HEK293 (cell line): Measurements from ENCODE around the gene ZNHIT3.

Source experiments
- CTCF ChIA-PET: fragments of 350-600 bp; formaldehyde crosslinking; extraction: SDS; loops from one replicate; lab custom pipeline; 2021; ENCODE audit warnings: antibody characterized with exemption; lab: Yijun Ruan, JAX
- POLR2A ChIA-PET: fragments of 300-600 bp; formaldehyde crosslinking; extraction: SDS; loops from one replicate; lab custom pipeline; 2020; ENCODE audit warnings: antibody characterized with exemption, inconsistent platforms; lab: Yijun Ruan, JAX
- H3K27ac ChIP-seq: fragments of 200-500 bp; sonication (Bioruptor generic); 2 replicates; pipeline ENCODE4 v1.5.1; 2014; ENCODE audit warnings: low read depth, low read length, control low read depth, inconsistent platforms; ENCODE audit errors: extremely low read depth
- H3K36me3 ChIP-seq, 2 experiments: fragments of 200-500 bp in 1 of 2; sonication (Bioruptor generic) in 1 of 2; 1 replicate in 1 of 2; 2 replicates in 1 of 2; pipeline ENCODE4 v1.5.1; 2014 to 2017; ENCODE audit warnings: inconsistent platforms in 2 of 2, low read length in 2 of 2; ENCODE audit not compliant: control insufficient read depth in 2 of 2, insufficient read depth in 1 of 2
- H3K4me1 ChIP-seq: fragments of 200-500 bp; sonication (Bioruptor generic); 2 replicates; pipeline ENCODE4 v1.5.1; 2014; ENCODE audit warnings: mild to moderate bottlenecking, low read length, inconsistent platforms; ENCODE audit not compliant: control insufficient read depth, insufficient read depth
- H3K4me3 ChIP-seq: 2 replicates; pipeline ENCODE4 v1.5.1; 2011; ENCODE audit warnings: low read depth, mild to moderate bottlenecking, control low read depth, low read length, moderate library complexity
- H3K9me3 ChIP-seq: fragments of 200-500 bp; sonication (Bioruptor generic); 2 replicates; pipeline ENCODE4 v1.5.1; 2014; ENCODE audit warnings: low read depth, low read length, inconsistent platforms; ENCODE audit not compliant: control insufficient read depth, insufficient read depth
- PRDM6 ChIP-seq: fragments of 450-650 bp; formaldehyde crosslinking; IDR thresholded peaks from 2 replicates; pipeline ENCODE4 v1.5.1; 2017; ENCODE audit warnings: missing biosample characterization, missing genetic modification characterization
- SCRT1 ChIP-seq: fragments of 450-650 bp; formaldehyde crosslinking; IDR thresholded peaks from 2 replicates; pipeline ENCODE4 v1.5.1; 2016; ENCODE audit warnings: missing biosample characterization, missing genetic modification characterization, borderline replicate concordance
- SP3 ChIP-seq: fragments of 450-650 bp; formaldehyde crosslinking; IDR thresholded peaks from 2 replicates; pipeline ENCODE4 v1.5.1; 2016; ENCODE audit warnings: missing biosample characterization, missing genetic modification characterization
- ZBTB11 ChIP-seq: fragments of 450-650 bp; formaldehyde crosslinking; conservative IDR thresholded peaks from 2 replicates; pipeline ENCODE4 v1.5.1; 2016; ENCODE audit warnings: low read depth, missing biosample characterization, missing genetic modification characterization
- ZBTB49 ChIP-seq: fragments of 450-650 bp; formaldehyde crosslinking; IDR thresholded peaks from 2 replicates; pipeline ENCODE4 v1.5.1; 2016; ENCODE audit warnings: missing biosample characterization, missing genetic modification characterization, low read depth
- ZFP37 ChIP-seq: fragments of 450-650 bp; formaldehyde crosslinking; IDR thresholded peaks from 2 replicates; pipeline ENCODE4 v1.5.1; 2016; ENCODE audit warnings: missing biosample characterization, missing genetic modification characterization
- ZIC2 ChIP-seq: fragments of 450-650 bp; formaldehyde crosslinking; IDR thresholded peaks from 2 replicates; pipeline ENCODE4 v1.5.1; 2016; ENCODE audit warnings: missing biosample characterization, missing genetic modification characterization
- ZNF132 ChIP-seq: fragments of 450-650 bp; formaldehyde crosslinking; IDR thresholded peaks from 2 replicates; pipeline ENCODE4 v1.5.1; 2017; ENCODE audit warnings: missing biosample characterization, missing genetic modification characterization, borderline replicate concordance
- ZNF280C ChIP-seq: fragments of 450-650 bp; formaldehyde crosslinking; IDR thresholded peaks from 2 replicates; pipeline ENCODE4 v1.5.1; 2016; ENCODE audit warnings: missing biosample characterization, missing genetic modification characterization
- ZNF280D ChIP-seq: fragments of 450-650 bp; formaldehyde crosslinking; IDR thresholded peaks from 2 replicates; pipeline ENCODE4 v1.5.1; 2016; ENCODE audit warnings: missing biosample characterization, missing genetic modification characterization
- ZNF292 ChIP-seq: fragments of 450-650 bp; formaldehyde crosslinking; IDR thresholded peaks from 2 replicates; pipeline ENCODE4 v1.5.1; 2016; ENCODE audit warnings: low read depth, missing biosample characterization, missing genetic modification characterization, borderline replicate concordance
- ZNF341 ChIP-seq: fragments of 450-650 bp; formaldehyde crosslinking; IDR thresholded peaks from 2 replicates; pipeline ENCODE4; 2016; ENCODE audit warnings: low read depth, missing biosample characterization, missing genetic modification characterization
- ZNF48 ChIP-seq: fragments of 450-650 bp; formaldehyde crosslinking; IDR thresholded peaks from 2 replicates; pipeline ENCODE4 v1.5.1; 2016; ENCODE audit warnings: missing biosample characterization, missing genetic modification characterization
- ZNF488 ChIP-seq: fragments of 450-650 bp; formaldehyde crosslinking; IDR thresholded peaks from 2 replicates; pipeline ENCODE4 v1.5.1; 2016; ENCODE audit warnings: missing biosample characterization, missing genetic modification characterization
- ZNF621 ChIP-seq: fragments of 450-650 bp; formaldehyde crosslinking; IDR thresholded peaks from 2 replicates; pipeline ENCODE4 v1.5.1; 2017; ENCODE audit warnings: missing biosample characterization, missing genetic modification characterization
- ZNF654 ChIP-seq: fragments of 450-650 bp; formaldehyde crosslinking; IDR thresholded peaks from 2 replicates; pipeline ENCODE4 v1.5.1; 2016; ENCODE audit warnings: low read depth, missing biosample characterization, missing genetic modification characterization
- ZNF658 ChIP-seq: fragments of 450-650 bp; formaldehyde crosslinking; IDR thresholded peaks from 2 replicates; pipeline ENCODE4; 2016; ENCODE audit warnings: missing biosample characterization, missing genetic modification characterization
- ZSCAN18 ChIP-seq: fragments of 450-650 bp; formaldehyde crosslinking; IDR thresholded peaks from 2 replicates; pipeline ENCODE4 v1.5.1; 2016; ENCODE audit warnings: missing biosample characterization, missing genetic modification characterization

Gene ZNHIT3

GRCh38 chr17:36533935-36534839, 47.7 kb downstream of the ZNHIT3 start:
- peaks cover 54 to 61% of the 10 kb centered on the region in 2 experiments for H3K36me3 ChIP-seq
- TF ChIP-seq ZNF280C (no peak), ZNF654 (tag by site-specific recombination) (no peak), ZNF132 (tag by site-specific recombination) (no peak), ZIC2 (peak; percentile 24; the same call in 1 of the 2 replicates), ZSCAN18 (tag by site-specific recombination) (no peak), ZNF488 (tag by site-specific recombination) (no peak), ZNF341 (tag by site-specific recombination) (peak; percentile 84), ZNF48 (tag by site-specific recombination) (no peak), ZBTB49 (tag by site-specific recombination) (no peak), SCRT1 (no peak), ZFP37 (tag by site-specific recombination) (peak; percentile 32; the same call in 1 of the 2 replicates), ZNF292 (tag by site-specific recombination) (no peak), ZNF621 (tag by site-specific recombination) (no peak), ZNF280D (tag by site-specific recombination) (no peak), SP3 (tag by site-specific recombination) (no peak; the same call in 1 of the 2 replicates), PRDM6 (tag by site-specific recombination) (no peak), ZNF658 (tag by site-specific recombination) (no peak), ZBTB11 (tag by site-specific recombination) (peak; percentile 80)

More at GRCh38 chr17:36533935-36534839, 47.7 kb downstream of the ZNHIT3 start:
- no peaks in the 10 kb centered on the region for H3K9me3 ChIP-seq
- ChIA-PET CTCF (interaction anchor here (0.5 to 2.0 kb wide), 17 partner anchors 9 to 849 kb away, joined by 3 to 15 read pairs (median 3); partner anchors contain the start of gene MRM1), POLR2A (interaction anchor here (0.7 to 4.5 kb wide), 11 partner anchors 8 to 69 kb away, joined by 3 to 81 read pairs (median 4); partner anchors contain the start of genes DHRS11, GGNBP2, MRM1 and ZNHIT3)
- H3K27ac ChIP-seq = peak overlapping the region; percentile 94
- peak overlapping the region; percentile 91 for H3K4me3 ChIP-seq
- H3K4me1 ChIP-seq = 0 out of 2 replicates have a peak, but pooled peaks cover 3% of the 10 kb centered on the region
